K562 (cell line): Measurements from ENCODE around the gene UPK3A. TPM values are rescaled to one million over a fixed set of nuclear protein-coding genes. Genes with fewer than 3 reads are reported as not detected.

Experiments used
- ATAC-seq: fragments of 200-7000 bp; cut with Tn5 transposase; 3 replicates; pipeline ENCODE4 v1.9.1; 2020; ENCODE audit warnings: moderate library complexity
- BruUV-seq: library from RNA; stranded (reverse); fragments of 400-500 nt; replicated peaks from 2 replicates; lab custom pipeline; 2021; lab: Mats Ljungman, UMichigan
- CTCF ChIA-PET: fragments of 300-600 bp; formaldehyde crosslinking; extraction: SDS; loops from one replicate; lab custom pipeline; 2021; ENCODE audit warnings: low intra/inter-chr PET ratio; lab: Yijun Ruan, JAX
- POLR2A ChIA-PET: fragments of 300-600, 350-650 bp; sonication (Branson Sonifier 250); formaldehyde crosslinking; extraction: SDS; loops from one replicate; lab custom pipeline; 2021; ENCODE audit warnings: antibody characterized with exemption, inconsistent platforms; lab: Yijun Ruan, JAX
- DNase-seq, 4 experiments: peaks; one replicate each; pipeline versions ENCODE4 v3.0.0 to v3.0.0-alpha.2; 2011 to 2018; ENCODE audit warnings: low spot score in 3 of 4, mixed read lengths in 3 of 4; ENCODE audit errors: extremely low read depth in 1 of 4
- FAIRE-seq: peaks from 2 replicates; lab custom pipeline; 2011; peaks lifted over from hg19 to GRCh38; lab: Jason Lieb, UNC
- H2AFZ ChIP-seq: 2 replicates; pipeline ENCODE4 v1.6.0; 2011; ENCODE audit warnings: low read depth, low read length, control low read depth, inconsistent platforms
- H3K27ac ChIP-seq: fragments of 200-600 bp; 3 replicates; pipeline ENCODE4 v1.8.0; 2011; ENCODE audit warnings: low read depth, mild to moderate bottlenecking, control low read depth, inconsistent platforms, low read length, moderate library complexity, mixed read lengths; ENCODE audit errors: extremely low read depth
- H3K27me3 ChIP-seq, 2 experiments: fragments of 300-600 bp in 1 of 2; 2 replicates in 1 of 2; 3 replicates in 1 of 2; pipeline versions ENCODE4 v1.6.0 to v1.8.0; 2011; ENCODE audit warnings: inconsistent platforms in 2 of 2, low read length in 2 of 2, mild to moderate bottlenecking in 1 of 2, mixed read lengths in 1 of 2, moderate library complexity in 1 of 2; ENCODE audit not compliant: control insufficient read depth in 2 of 2, insufficient read depth in 2 of 2
- H3K36me3 ChIP-seq: fragments of 300-600 bp; 3 replicates; pipeline ENCODE4 v1.8.0; 2011; ENCODE audit warnings: mild to moderate bottlenecking, low read length, inconsistent platforms; ENCODE audit not compliant: control insufficient read depth, insufficient read depth
- H3K4me1 ChIP-seq, 2 experiments: fragments of 200-600 bp in 1 of 2; replicated peaks in 1 of 2; 2 replicates in 1 of 2; 3 replicates in 1 of 2; pipeline versions ENCODE4 v1.5.1 to v1.8.0; 2011; ENCODE audit warnings: inconsistent platforms in 2 of 2, low read length in 2 of 2, mild to moderate bottlenecking in 1 of 2, mixed read lengths in 1 of 2, moderate library complexity in 1 of 2; ENCODE audit not compliant: control insufficient read depth in 2 of 2, insufficient read depth in 2 of 2
- H3K4me2 ChIP-seq: 2 replicates; pipeline ENCODE4 v1.6.1; 2011; ENCODE audit warnings: low read length, control low read depth, inconsistent platforms, mixed read lengths; ENCODE audit not compliant: insufficient read depth
- H3K4me3 ChIP-seq: fragments of 200-600 bp; sonication (generic), shearing (Covaris generic); 2 replicates; pipeline ENCODE4 v1.5.1; 2016; ENCODE audit warnings: control low read depth, inconsistent platforms
- H3K79me2 ChIP-seq: fragments of 200-600 bp; 3 replicates; pipeline ENCODE4 v1.8.0; 2011; ENCODE audit warnings: low read length, inconsistent platforms; ENCODE audit not compliant: control insufficient read depth, insufficient read depth
- H3K9ac ChIP-seq, 2 experiments: 2 replicates each; pipeline versions ENCODE4 v1.6.0 to v1.6.1; 2011; ENCODE audit warnings: low read depth in 2 of 2, low read length in 2 of 2, control low read depth in 1 of 2, inconsistent platforms in 1 of 2, mild to moderate bottlenecking in 1 of 2, mixed read lengths in 1 of 2; ENCODE audit not compliant: insufficient read depth in 1 of 2
- H3K9me1 ChIP-seq: one replicate; pipeline ENCODE4 v1.6.0; 2011; ENCODE audit warnings: inconsistent platforms, mild to moderate bottlenecking, low read length, moderate library complexity; ENCODE audit not compliant: control insufficient read depth, insufficient read depth
- H3K9me3 ChIP-seq: replicated peaks from 2 replicates; pipeline ENCODE4 v1.5.1; 2011; ENCODE audit warnings: low read depth, low read length, inconsistent platforms; ENCODE audit not compliant: control insufficient read depth, insufficient read depth
- H4K20me1 ChIP-seq: replicated peaks from 2 replicates; pipeline ENCODE4 v1.6.1; 2011; ENCODE audit warnings: low read length, inconsistent platforms, mixed read lengths; ENCODE audit not compliant: control insufficient read depth, insufficient read depth
- ARNT ChIP-seq, 2 experiments: fragments of 450-650 bp; IDR thresholded peaks; 2 replicates each; pipeline ENCODE4 v1.6.1; 2016; ENCODE audit warnings: mild to moderate bottlenecking in 1 of 2
- CBFA2T3 ChIP-seq: fragments of 450-650 bp; IDR thresholded peaks from 2 replicates; pipeline ENCODE4 v1.6.1; 2017
- CHD1 ChIP-seq: fragments of 200-600 bp; sonication (generic); IDR thresholded peaks from one replicate; pipeline ENCODE4 v1.6.1; 2012; ENCODE audit warnings: mild to moderate bottlenecking, moderate library complexity, low read length, inconsistent platforms
- ETV5 ChIP-seq: sonication (generic); formaldehyde crosslinking; IDR thresholded peaks from 2 replicates; pipeline ENCODE4 v1.4.0; 2020; ENCODE audit warnings: low read depth, mild to moderate bottlenecking, missing genetic modification reagents
- GATAD2A ChIP-seq: fragments of 450-650 bp; IDR thresholded peaks from 2 replicates; pipeline ENCODE4 v1.6.1; 2017
- KDM2B ChIP-seq: fragments of 250-450 bp; sonication (Bioruptor Pico); IDR thresholded peaks from 2 replicates; pipeline ENCODE4 v1.8.0; 2021; ENCODE audit warnings: mild to moderate bottlenecking, moderate library complexity
- MCM5 ChIP-seq: fragments of 450-650 bp; IDR thresholded peaks from 2 replicates; pipeline ENCODE4 v1.6.1; 2016; ENCODE audit warnings: low read depth
- RBM17 ChIP-seq: fragments of 200-400 bp; formaldehyde crosslinking; IDR thresholded peaks from 2 replicates; pipeline ENCODE4 v1.6.1; 2017; ENCODE audit warnings: low read depth, mild to moderate bottlenecking, low read length, borderline replicate concordance
- TCF7L2 ChIP-seq: fragments of 150-350 bp; IDR thresholded peaks from 2 replicates; pipeline ENCODE4 v1.6.1; 2016; ENCODE audit warnings: low read depth, mild to moderate bottlenecking, low read length, moderate library complexity
- USF1 ChIP-seq: sonication (generic); formaldehyde crosslinking; IDR thresholded peaks from 2 replicates; pipeline ENCODE4 v1.9.0; 2022; ENCODE audit warnings: mild to moderate bottlenecking, missing genetic modification reagents
- WGBS: fragments of 100-300 bp; shearing (Covaris generic); methylation state at CpG from one replicate; pipeline ENCODE4 v1.1.6; 2016; ENCODE audit warnings: low coverage, mixed read lengths; ENCODE audit not compliant: insufficient coverage; ENCODE audit errors: missing lambda C conversion rate; 5-methylcytosine and 5-hydroxymethylcytosine counted together
- in situ Hi-C: fragments of 300-500 bp; cut with MboI; formaldehyde crosslinking; loops from 4 replicates; pipeline ENCODE4 v1.15.0; 2018; ENCODE audit warnings: inconsistent platforms, mixed read lengths
- intact Hi-C: fragments of 100-400 bp; cut with micrococcal nuclease; formaldehyde crosslinking; loops from 2 replicates; pipeline ENCODE4 v1.14.2; 2022
- polyA plus RNA-seq, 8 experiments: library from polyadenylated mRNA; depleted of rRNA in 4 of 8; stranded (reverse) in 5 of 8; unstranded in 3 of 8; fragments of >200 nt; fragmentation: Nextera tagmentation in 2 of 8; fragmentation: Illumina TruSeq in 1 of 8; extraction: Ambion mirVana in 2 of 8; extraction: Trizol in 1 of 8; gene quantifications; 2 replicates each; pipeline versions ENCODE4 v1.2.1 to v1.2.3, GENCODE V29; 2011 to 2014; ENCODE audit warnings: inconsistent platforms in 1 of 8, missing spikeins in 1 of 8
- total RNA-seq, 7 experiments: library from RNA; depleted of rRNA in 6 of 7; stranded (reverse); fragments of >200 nt in 6 of 7; fragmentation: Illumina TruSeq in 2 of 7; extraction: Trizol in 2 of 7; gene quantifications; 2 replicates each; pipeline versions ENCODE4 v1.2.1 to v1.2.3, GENCODE V29; 2011 to 2021; ENCODE audit warnings: low replicate concordance in 1 of 7
- TF ChIP-seq, protein P1 (sequence below): fragments of 250-450 bp; sonication (Bioruptor Pico); IDR thresholded peaks from 2 replicates; pipeline ENCODE4 v1.5.0; 2020; ENCODE audit warnings: mild to moderate bottlenecking, borderline replicate concordance
- TF ChIP-seq, protein P2 (sequence below): fragments of 450-650 bp; IDR thresholded peaks from 2 replicates; pipeline ENCODE4 v1.6.1; 2016; ENCODE audit warnings: missing biosample characterization, missing genetic modification characterization

Gene UPK3A
- total and polyA plus RNA-seq, 9 of the 15 experiments (the other 6 are each of a cell fraction or from before 2014, with no cell fraction given): not detected

- TF ChIP-seq, protein P1, sequence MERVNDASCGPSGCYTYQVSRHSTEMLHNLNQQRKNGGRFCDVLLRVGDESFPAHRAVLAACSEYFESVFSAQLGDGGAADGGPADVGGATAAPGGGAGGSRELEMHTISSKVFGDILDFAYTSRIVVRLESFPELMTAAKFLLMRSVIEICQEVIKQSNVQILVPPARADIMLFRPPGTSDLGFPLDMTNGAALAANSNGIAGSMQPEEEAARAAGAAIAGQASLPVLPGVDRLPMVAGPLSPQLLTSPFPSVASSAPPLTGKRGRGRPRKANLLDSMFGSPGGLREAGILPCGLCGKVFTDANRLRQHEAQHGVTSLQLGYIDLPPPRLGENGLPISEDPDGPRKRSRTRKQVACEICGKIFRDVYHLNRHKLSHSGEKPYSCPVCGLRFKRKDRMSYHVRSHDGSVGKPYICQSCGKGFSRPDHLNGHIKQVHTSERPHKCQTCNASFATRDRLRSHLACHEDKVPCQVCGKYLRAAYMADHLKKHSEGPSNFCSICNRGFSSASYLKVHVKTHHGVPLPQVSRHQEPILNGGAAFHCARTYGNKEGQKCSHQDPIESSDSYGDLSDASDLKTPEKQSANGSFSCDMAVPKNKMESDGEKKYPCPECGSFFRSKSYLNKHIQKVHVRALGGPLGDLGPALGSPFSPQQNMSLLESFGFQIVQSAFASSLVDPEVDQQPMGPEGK (CRISPR knock-in tag): no peak
- no peak for TF ChIP-seq TCF7L2
- TF ChIP-seq, all 486 proteins: peak for 0
These were observed 35.7 kb downstream of the UPK3A start (continued) for GRCh38 chr22:45320357-45320976.

DNA sequence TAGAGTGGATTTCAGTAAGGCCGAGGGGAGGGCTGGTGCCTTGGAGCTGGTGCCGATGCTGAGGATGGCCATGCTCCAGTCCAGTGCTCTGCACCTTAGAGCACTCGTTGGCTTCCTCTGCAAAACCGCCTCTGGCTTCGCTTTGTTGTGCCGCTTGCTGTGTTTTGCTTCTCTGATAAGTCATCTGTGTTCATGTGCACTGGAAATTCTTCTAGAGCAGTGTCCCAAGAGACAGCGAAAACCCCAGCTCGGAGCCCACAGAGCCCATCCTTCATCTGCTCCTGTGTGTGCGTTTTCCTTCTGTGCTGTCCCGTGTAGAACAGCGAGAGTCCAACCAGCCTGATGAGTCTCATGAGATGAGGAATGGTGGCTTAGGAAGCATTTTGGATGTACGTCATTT lies 37.1 kb downstream of the UPK3A start:
- H3K4me1 ChIP-seq: peaks cover 5 to 27% of the 10 kb centered on the region in 2 experiments
- peaks cover 20% of the 10 kb centered on the region; the same call in 1 of the 2 replicates for H4K20me1 ChIP-seq
- H3K9me1 ChIP-seq: peaks cover 7% of the 10 kb centered on the region
- H3K9ac ChIP-seq: peak overlapping the region in 1 of 2 experiments; percentile 26; a peak in 1 of 4 replicates
- BruUV-seq: no TSS peak
- 90% methylated on average over 10 of the region's 12 CpGs for WGBS
- TF ChIP-seq USF1 (CRISPR knock-in tag) (no peak), CHD1 (no peak), MCM5 (no peak), ARNT (IDR thresholded peaks at IDR 0.05) (no peak), RBM17 (no peak), CBFA2T3 (no peak), ETV5 (CRISPR knock-in tag) (no peak), KDM2B (CRISPR knock-in tag) (no peak), GATAD2A (no peak)
- TF ChIP-seq, protein P2, sequence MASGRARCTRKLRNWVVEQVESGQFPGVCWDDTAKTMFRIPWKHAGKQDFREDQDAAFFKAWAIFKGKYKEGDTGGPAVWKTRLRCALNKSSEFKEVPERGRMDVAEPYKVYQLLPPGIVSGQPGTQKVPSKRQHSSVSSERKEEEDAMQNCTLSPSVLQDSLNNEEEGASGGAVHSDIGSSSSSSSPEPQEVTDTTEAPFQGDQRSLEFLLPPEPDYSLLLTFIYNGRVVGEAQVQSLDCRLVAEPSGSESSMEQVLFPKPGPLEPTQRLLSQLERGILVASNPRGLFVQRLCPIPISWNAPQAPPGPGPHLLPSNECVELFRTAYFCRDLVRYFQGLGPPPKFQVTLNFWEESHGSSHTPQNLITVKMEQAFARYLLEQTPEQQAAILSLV: no peak
- ChIA-PET POLR2A (interaction anchor here (1.0 kb wide), 1 partner anchor 10 kb away, joined by 3 read pairs; no protein-coding TSS in a partner anchor), CTCF (no interaction called here)
- H3K4me2 ChIP-seq: no peak overlapping the region
- ATAC-seq (no peak), DNase-seq (no peak), FAIRE-seq (no peak)
- no peak overlapping the region for H2AFZ ChIP-seq
- in situ Hi-C loops: no loop called here
- no peak overlapping the region for H3K4me3 ChIP-seq
- peaks cover 64% of the 10 kb centered on the region for H3K79me2 ChIP-seq
- H3K36me3 ChIP-seq: peaks cover 69% of the 10 kb centered on the region
- H3K27me3 ChIP-seq: no peaks in the 10 kb centered on the region
- H3K9me3 ChIP-seq: no peaks in the 10 kb centered on the region
- intact Hi-C loops: no loop called here
- H3K27ac ChIP-seq: no peak overlapping the region
